Measurements from ENCODE around the gene FBXO7.

FBXO7 gene

GRCh38 chr22:32533265-32534111, 58.9 kb downstream of the FBXO7 start:
- DNase-seq: no peak

- no peak for DNase-seq
Observed at GRCh38 chr22:32534252-32535235, 59.9 kb downstream of the FBXO7 start.

GRCh38 chr22:32535531-32536190, 61.0 kb downstream of the FBXO7 start:
- DNase-seq: no peak

- DNase-seq: no peak
Observed at GRCh38 chr22:32536352-32536751, 61.7 kb downstream of the FBXO7 start.

- DNase-seq: no peak
Observed at GRCh38 chr22:32538521-32538920, 63.9 kb downstream of the FBXO7 start.

GRCh38 chr22:32539631-32540421, 65.2 kb downstream of the FBXO7 start:
- DNase-seq: no peak

GRCh38 chr22:32541481-32541880, 66.9 kb downstream of the FBXO7 start:
- no peak for DNase-seq

- no peak for DNase-seq
Observed at GRCh38 chr22:32542066-32542676, 67.6 kb downstream of the FBXO7 start.

- DNase-seq: no peak
Observed at GRCh38 chr22:32542677-32543357, 68.2 kb downstream of the FBXO7 start.

- no peak for DNase-seq
Observed at GRCh38 chr22:32544953-32545558, 70.4 kb downstream of the FBXO7 start.

GRCh38 chr22:32545801-32546200, 71.2 kb downstream of the FBXO7 start:
- DNase-seq: no peak

GRCh38 chr22:32546496-32546895, 71.9 kb downstream of the FBXO7 start:
- no peak for DNase-seq

GRCh38 chr22:32546935-32547334, 72.3 kb downstream of the FBXO7 start:
- no peak for DNase-seq

GRCh38 chr22:32548039-32548438, 73.4 kb downstream of the FBXO7 start:
- DNase-seq: no peak
